SK-N-SH (cell line): Measurements from ENCODE around the gene ANO6. TPM values are rescaled to one million over a fixed set of nuclear protein-coding genes. Genes with fewer than 3 reads are reported as not detected.

Source experiments
- CTCF ChIA-PET: fragments of 300-600, 350-600 bp; formaldehyde crosslinking; extraction: SDS; loops from one replicate; lab custom pipeline; 2021; lab: Yijun Ruan, JAX
- POLR2A ChIA-PET: fragments of 350-600 bp; sonication (Branson Sonifier 250); formaldehyde crosslinking; extraction: SDS; loops from one replicate; lab custom pipeline; 2020; ENCODE audit warnings: antibody characterized with exemption, inconsistent platforms; lab: Yijun Ruan, JAX
- DNase-seq: peaks from one replicate; pipeline ENCODE4 v3.0.0; 2012
- H2AFZ ChIP-seq: fragments of 200-600 bp; sonication (generic); 2 replicates; pipeline ENCODE4 v1.8.1; 2016; ENCODE audit warnings: antibody characterized with exemption, mild to moderate bottlenecking, low read depth
- H3F3A ChIP-seq: fragments of 200-600 bp; sonication (generic); replicated peaks from 2 replicates; pipeline ENCODE3; 2016; ENCODE audit warnings: antibody characterized with exemption, mild to moderate bottlenecking; ENCODE audit not compliant: insufficient read depth
- H3K27ac ChIP-seq, 2 experiments: fragments of 200-500 bp in 1 of 2; fragments of 200-600 bp in 1 of 2; sonication (Bioruptor generic) in 1 of 2; sonication (generic), shearing (Covaris generic) in 1 of 2; 2 replicates each; pipeline versions ENCODE4 v1.5.1 to v1.6.1; 2014 to 2016; ENCODE audit warnings: low read depth in 2 of 2, inconsistent platforms in 1 of 2, low read length in 1 of 2, mild to moderate bottlenecking in 1 of 2, mixed read lengths in 1 of 2
- H3K27me3 ChIP-seq: fragments of 200-600 bp; sonication (generic), shearing (Covaris generic); 2 replicates; pipeline ENCODE4 v1.6.1; 2016; ENCODE audit warnings: mixed run types; ENCODE audit not compliant: insufficient read depth
- H3K36me3 ChIP-seq, 2 experiments: fragments of 200-500 bp in 1 of 2; fragments of 200-600 bp in 1 of 2; sonication (Bioruptor generic) in 1 of 2; sonication (generic) in 1 of 2; replicated peaks in 1 of 2; 2 replicates each; pipeline versions ENCODE3 to v1.5.1; 2014 to 2016; ENCODE audit warnings: low read length in 1 of 2, mild to moderate bottlenecking in 1 of 2; ENCODE audit not compliant: insufficient read depth in 2 of 2, control insufficient read depth in 1 of 2
- H3K4me1 ChIP-seq, 2 experiments: fragments of 200-500 bp in 1 of 2; fragments of 200-600 bp in 1 of 2; sonication (Bioruptor generic) in 1 of 2; sonication (generic), shearing (Covaris generic) in 1 of 2; 2 replicates each; pipeline versions ENCODE4 v1.5.1 to v1.6.1; 2014 to 2016; ENCODE audit warnings: low read depth in 1 of 2, low read length in 1 of 2, mixed run types in 1 of 2; ENCODE audit not compliant: insufficient read depth in 2 of 2, control insufficient read depth in 1 of 2
- H3K4me2 ChIP-seq: fragments of 200-600 bp; sonication (generic), shearing (Covaris generic); 2 replicates; pipeline ENCODE4 v1.6.1; 2017; ENCODE audit warnings: mixed run types
- H3K4me3 ChIP-seq, 2 experiments: fragments of 200-500 bp in 1 of 2; fragments of 200-600 bp in 1 of 2; sonication (Bioruptor generic) in 1 of 2; sonication (generic), shearing (Covaris generic) in 1 of 2; 2 replicates each; pipeline versions ENCODE4 v1.5.1 to v1.8.1; 2014 to 2016; ENCODE audit warnings: low read depth in 2 of 2, inconsistent platforms in 1 of 2, low read length in 1 of 2, mild to moderate bottlenecking in 1 of 2, mixed read lengths in 1 of 2, moderate library complexity in 1 of 2
- H3K79me2 ChIP-seq: fragments of 200-600 bp; sonication (generic); 2 replicates; pipeline ENCODE4 v1.8.1; 2017; ENCODE audit warnings: mild to moderate bottlenecking; ENCODE audit not compliant: insufficient read depth
- H3K9ac ChIP-seq: fragments of 200-600 bp; sonication (generic); 2 replicates; pipeline ENCODE4 v1.6.1; 2017; ENCODE audit warnings: mixed run types
- H3K9me2 ChIP-seq: fragments of 200-600 bp; sonication (generic); 2 replicates; pipeline ENCODE4 v1.6.1; 2017; ENCODE audit warnings: mixed run types
- H3K9me3 ChIP-seq: fragments of 200-600 bp; sonication (generic); 2 replicates; pipeline ENCODE4 v1.6.1; 2017; ENCODE audit warnings: mixed run types, mild to moderate bottlenecking, moderate library complexity
- H4K20me1 ChIP-seq: fragments of 200-600 bp; sonication (generic); 2 replicates; pipeline ENCODE4 v1.6.1; 2017; ENCODE audit warnings: mild to moderate bottlenecking, mixed run types; ENCODE audit not compliant: insufficient read depth
- FOSL2 ChIP-seq: IDR thresholded peaks from 2 replicates; pipeline ENCODE4 v1.4.0; 2012; ENCODE audit warnings: low read depth, mild to moderate bottlenecking, moderate library complexity, borderline replicate concordance
- FOXJ3 ChIP-seq: sonication (generic); formaldehyde crosslinking; IDR thresholded peaks from 2 replicates; pipeline ENCODE4 v1.5.1; 2020; ENCODE audit warnings: mild to moderate bottlenecking, missing genetic modification reagents
- FOXM1 ChIP-seq: IDR thresholded peaks from 2 replicates; pipeline ENCODE4 v1.4.0; 2012; ENCODE audit warnings: low read depth, mild to moderate bottlenecking
- GABPA ChIP-seq: IDR thresholded peaks from 2 replicates; pipeline ENCODE4 v1.4.0; 2012; ENCODE audit warnings: low read depth, mild to moderate bottlenecking
- GATA2 ChIP-seq: sonication (generic); formaldehyde crosslinking; IDR thresholded peaks from 2 replicates; pipeline ENCODE4 v1.5.0; 2020; ENCODE audit warnings: mild to moderate bottlenecking, missing genetic modification reagents
- JUND ChIP-seq: IDR thresholded peaks from 2 replicates; pipeline ENCODE4 v1.4.0; 2012
- MAX ChIP-seq: IDR thresholded peaks from 2 replicates; pipeline ENCODE4 v1.4.0; 2012; ENCODE audit warnings: low read depth
- MEF2A ChIP-seq: IDR thresholded peaks from 2 replicates; pipeline ENCODE4 v1.4.0; 2012; ENCODE audit warnings: low read depth, borderline replicate concordance
- MXI1 ChIP-seq: IDR thresholded peaks from 2 replicates; pipeline ENCODE4 v1.6.1; 2012; ENCODE audit warnings: mild to moderate bottlenecking, low read depth, low read length, improper control_type of control experiment
- NFIC ChIP-seq: IDR thresholded peaks from 2 replicates; pipeline ENCODE4 v1.4.0; 2012; ENCODE audit warnings: borderline replicate concordance
- NRF1 ChIP-seq: IDR thresholded peaks from 2 replicates; pipeline ENCODE4 v1.6.1; 2012; ENCODE audit warnings: low read depth, mild to moderate bottlenecking, low read length
- RAD21 ChIP-seq: IDR thresholded peaks from 2 replicates; pipeline ENCODE4 v1.6.1; 2012; ENCODE audit warnings: mild to moderate bottlenecking, low read length
- RCOR1 ChIP-seq: fragments of 150-350 bp; IDR thresholded peaks from 2 replicates; pipeline ENCODE4 v1.6.1; 2017; ENCODE audit warnings: antibody characterized with exemption, low read length
- REST ChIP-seq: IDR thresholded peaks from 2 replicates; pipeline ENCODE4 v1.6.1; 2012; ENCODE audit warnings: mild to moderate bottlenecking, low read depth, low read length, moderate library complexity
- RXRA ChIP-seq: IDR thresholded peaks from 2 replicates; pipeline ENCODE4 v1.4.0; 2012; ENCODE audit warnings: low read depth, mild to moderate bottlenecking, borderline replicate concordance
- SMC3 ChIP-seq: IDR thresholded peaks from 2 replicates; pipeline ENCODE4 v1.6.1; 2012; ENCODE audit warnings: low read depth, low read length, improper control_type of control experiment
- TCF12 ChIP-seq: IDR thresholded peaks from 2 replicates; pipeline ENCODE4 v1.4.0; 2012
- YY1 ChIP-seq: IDR thresholded peaks from 2 replicates; pipeline ENCODE4 v1.4.0; 2012; ENCODE audit warnings: low read depth, mild to moderate bottlenecking
- WGBS: methylation state at CpG from one replicate; pipeline ENCODE4 v1.1.6; 2017; ENCODE audit warnings: low lambda C conversion rate; 5-methylcytosine and 5-hydroxymethylcytosine counted together
- polyA plus RNA-seq, 3 experiments: library from polyadenylated mRNA; depleted of rRNA; stranded (reverse); fragments of >200 nt; gene quantifications; 2 replicates each; pipeline ENCODE4 v1.2.3, GENCODE V29; 2012
- TF ChIP-seq, protein P1 (sequence below): IDR thresholded peaks from 2 replicates; pipeline ENCODE4 v1.4.0; 2012; ENCODE audit warnings: low read depth, borderline replicate concordance
- TF ChIP-seq, protein P2 (sequence below): fragments of 150-350 bp; IDR thresholded peaks from 2 replicates; pipeline ENCODE4 v1.6.1; 2016; ENCODE audit warnings: mild to moderate bottlenecking, low read depth, low read length

ANO6 gene
- polyA plus RNA-seq, 1 of the 3 experiments (the other 2 are of a cell fraction), result 20.1 TPM

DNA sequence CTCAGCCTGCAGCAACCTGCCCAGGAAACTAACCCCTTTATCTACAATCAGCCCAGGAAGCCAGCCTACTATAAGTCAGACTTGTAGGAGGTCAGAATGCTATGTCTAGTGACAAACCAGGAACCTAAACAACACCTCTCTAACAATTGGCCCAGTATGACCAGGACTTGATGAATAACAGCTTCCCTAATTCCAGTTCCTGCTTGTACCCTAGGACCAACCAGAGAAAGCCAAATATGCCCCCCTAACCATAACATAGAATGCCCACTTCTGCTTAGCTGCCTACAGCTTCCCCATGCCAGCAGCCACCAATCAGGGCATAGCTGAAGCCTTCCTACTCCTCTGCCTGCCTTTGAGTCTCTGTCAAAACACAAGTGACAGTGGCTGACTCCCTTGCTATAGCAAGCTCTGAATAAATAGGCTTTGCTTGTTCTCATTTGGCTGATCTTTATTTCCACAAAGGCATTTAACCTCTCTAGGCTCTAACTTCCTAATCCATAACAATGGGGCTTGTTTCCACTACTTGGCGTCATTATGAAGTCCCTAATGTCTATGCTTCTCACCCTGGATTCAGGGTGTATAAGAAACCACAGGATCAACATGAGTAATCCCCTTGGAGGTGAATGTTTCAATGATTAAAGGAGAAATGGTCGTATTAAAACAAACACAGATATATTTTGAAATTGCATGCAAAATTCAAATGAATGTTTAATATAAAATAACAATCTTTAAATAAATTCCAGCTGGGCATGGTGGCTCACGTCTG, 220.2 kb downstream of the ANO6 start:
- TF ChIP-seq, protein P1, sequence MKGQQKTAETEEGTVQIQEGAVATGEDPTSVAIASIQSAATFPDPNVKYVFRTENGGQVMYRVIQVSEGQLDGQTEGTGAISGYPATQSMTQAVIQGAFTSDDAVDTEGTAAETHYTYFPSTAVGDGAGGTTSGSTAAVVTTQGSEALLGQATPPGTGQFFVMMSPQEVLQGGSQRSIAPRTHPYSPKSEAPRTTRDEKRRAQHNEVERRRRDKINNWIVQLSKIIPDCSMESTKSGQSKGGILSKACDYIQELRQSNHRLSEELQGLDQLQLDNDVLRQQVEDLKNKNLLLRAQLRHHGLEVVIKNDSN, result no peak
- TF ChIP-seq RXRA (no peak), JUND (no peak), MXI1 (no peak), RAD21 (no peak), FOSL2 (no peak), GABPA (no peak), MEF2A (no peak), FOXM1 (no peak), GATA2 (no peak), REST (no peak)
- Histone ChIP-seq H3K4me2 (no peak overlapping the region), H3K9me2 (no peaks in the 10 kb centered on the region), H3K27ac (no peak overlapping the region), H4K20me1 (no peaks in the 10 kb centered on the region), H2AFZ (no peak overlapping the region), H3K27me3 (no peaks in the 10 kb centered on the region), H3K4me1 (no peaks in the 10 kb centered on the region; a peak in 1 of 4 replicates), H3F3A (no peaks in the 10 kb centered on the region), H3K9ac (no peak overlapping the region), H3K4me3 (no peak overlapping the region), H3K79me2 (no peaks in the 10 kb centered on the region), H3K36me3 (peaks cover 10 to 21% of the 10 kb centered on the region in 2 experiments), H3K9me3 (no peaks in the 10 kb centered on the region)
- no peak for DNase-seq
- CTCF ChIA-PET, result no interaction called here
- WGBS, result 87% methylated on average over 3 of the region's 3 CpGs
- POLR2A ChIA-PET, result no interaction called here

- ChIA-PET CTCF (no interaction called here), POLR2A (no interaction called here)
- Histone ChIP-seq H3K36me3 (peaks cover 0 to 3% of the 10 kb centered on the region in 2 experiments), H3K9me2 (0 out of 2 replicates have a peak, but pooled peaks cover 2% of the 10 kb centered on the region), H3K9me3 (peaks cover 7% of the 10 kb centered on the region), H4K20me1 (no peaks in the 10 kb centered on the region), H3K9ac (no peak overlapping the region), H3K79me2 (no peaks in the 10 kb centered on the region), H3F3A (no peaks in the 10 kb centered on the region), H3K4me1 (no peaks in the 10 kb centered on the region; a peak in 1 of 4 replicates), H3K4me3 (no peak overlapping the region), H3K27me3 (no peaks in the 10 kb centered on the region), H3K4me2 (no peak overlapping the region), H2AFZ (no peak overlapping the region), H3K27ac (no peak overlapping the region)
- DNase-seq, result no peak
- 93% methylated on average over 4 of the region's 4 CpGs for WGBS
- TF ChIP-seq FOXJ3 (no peak), NFIC (no peak), MAX (no peak), SMC3 (no peak), FOXM1 (no peak), YY1 (no peak), RCOR1 (no peak), FOSL2 (no peak), GATA2 (no peak), TCF12 (no peak), NRF1 (no peak)
- TF ChIP-seq, protein P2, sequence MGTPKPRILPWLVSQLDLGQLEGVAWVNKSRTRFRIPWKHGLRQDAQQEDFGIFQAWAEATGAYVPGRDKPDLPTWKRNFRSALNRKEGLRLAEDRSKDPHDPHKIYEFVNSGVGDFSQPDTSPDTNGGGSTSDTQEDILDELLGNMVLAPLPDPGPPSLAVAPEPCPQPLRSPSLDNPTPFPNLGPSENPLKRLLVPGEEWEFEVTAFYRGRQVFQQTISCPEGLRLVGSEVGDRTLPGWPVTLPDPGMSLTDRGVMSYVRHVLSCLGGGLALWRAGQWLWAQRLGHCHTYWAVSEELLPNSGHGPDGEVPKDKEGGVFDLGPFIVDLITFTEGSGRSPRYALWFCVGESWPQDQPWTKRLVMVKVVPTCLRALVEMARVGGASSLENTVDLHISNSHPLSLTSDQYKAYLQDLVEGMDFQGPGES, result no peak
Observed at GRCh38 chr12:45439039-45439438, 223.1 kb downstream of the ANO6 start.
